ENCODE measurements around the gene SUSD5.

SUSD5 gene

GRCh38 chr3:33153782-33154181 lies 64.8 kb downstream of the SUSD5 start:
- in situ Hi-C loops (cut with MboI; ENCODE audit: low sequenced_read_pairs), result no loop called here

- in situ Hi-C loops (cut with MboI; ENCODE audit: low sequenced_read_pairs), result no loop called here
Measured at GRCh38 chr3:33152363-33153360, 65.9 kb downstream of the SUSD5 start.

GRCh38 chr3:33149342-33149741 lies 69.3 kb downstream of the SUSD5 start:
- in situ Hi-C loops (cut with MboI; ENCODE audit: low sequenced_read_pairs), result loop anchor here (25.0 kb wide), 1 partner anchor 638 kb away; the partner anchor contains the start of gene PDCD6IP

GRCh38 chr3:33146791-33147445 lies 71.7 kb downstream of the SUSD5 start:
- in situ Hi-C loops (cut with MboI; ENCODE audit: low sequenced_read_pairs), result loop anchor here (25.0 kb wide), 1 partner anchor 640 kb away; the partner anchor contains the start of gene PDCD6IP

GRCh38 chr3:33145901-33146580 lies 72.6 kb downstream of the SUSD5 start:
- in situ Hi-C loops (cut with MboI; ENCODE audit: low sequenced_read_pairs), result loop anchor here (25.0 kb wide), 1 partner anchor 641 kb away; the partner anchor contains the start of gene PDCD6IP

- in situ Hi-C loops (cut with MboI; ENCODE audit: low sequenced_read_pairs), result loop anchor here (25.0 kb wide), 1 partner anchor 642 kb away; the partner anchor contains the start of gene PDCD6IP
Measured at GRCh38 chr3:33145221-33145900, 73.2 kb downstream of the SUSD5 start.

- in situ Hi-C loops (cut with MboI; ENCODE audit: low sequenced_read_pairs), result loop anchor here (25.0 kb wide), 1 partner anchor 643 kb away; the partner anchor contains the start of gene PDCD6IP
Measured at GRCh38 chr3:33144433-33144832, 74.2 kb downstream of the SUSD5 start.

- in situ Hi-C loops (cut with MboI; ENCODE audit: low sequenced_read_pairs), result loop anchor here (25.0 kb wide), 1 partner anchor 646 kb away; the partner anchor contains the start of gene PDCD6IP
Measured at GRCh38 chr3:33141006-33141405, 77.6 kb downstream of the SUSD5 start.

- in situ Hi-C loops (cut with MboI; ENCODE audit: low sequenced_read_pairs), result loop anchor here (25.0 kb wide), 1 partner anchor 647 kb away; the partner anchor contains the start of gene PDCD6IP
Measured at GRCh38 chr3:33139996-33140395, 78.6 kb downstream of the SUSD5 start.

- in situ Hi-C loops (cut with MboI; ENCODE audit: low sequenced_read_pairs), result loop anchor here (25.0 kb wide), 1 partner anchor 648 kb away; the partner anchor contains the start of gene PDCD6IP
Measured at GRCh38 chr3:33139006-33139623, 79.5 kb downstream of the SUSD5 start.

GRCh38 chr3:33137691-33138090 lies 80.9 kb downstream of the SUSD5 start:
- in situ Hi-C loops (cut with MboI; ENCODE audit: low sequenced_read_pairs), result loop anchor here (25.0 kb wide), 1 partner anchor 650 kb away; the partner anchor contains the start of gene PDCD6IP

GRCh38 chr3:33134026-33134625 lies 84.5 kb downstream of the SUSD5 start:
- in situ Hi-C loops (cut with MboI; ENCODE audit: low sequenced_read_pairs), result loop anchor here (25.0 kb wide), 1 partner anchor 653 kb away; the partner anchor contains the start of gene PDCD6IP

GRCh38 chr3:33132019-33132360 lies 86.6 kb downstream of the SUSD5 start:
- in situ Hi-C loops (cut with MboI; ENCODE audit: low sequenced_read_pairs), result loop anchor here (25.0 kb wide), 1 partner anchor 655 kb away; the partner anchor contains the start of gene PDCD6IP

GRCh38 chr3:33131331-33132018 lies 87.1 kb downstream of the SUSD5 start:
- in situ Hi-C loops (cut with MboI; ENCODE audit: low sequenced_read_pairs), result loop anchor here (25.0 kb wide), 1 partner anchor 656 kb away; the partner anchor contains the start of gene PDCD6IP

GRCh38 chr3:33130144-33130543 lies 88.5 kb downstream of the SUSD5 start:
- in situ Hi-C loops (cut with MboI; ENCODE audit: low sequenced_read_pairs), result loop anchor here (25.0 kb wide), 1 partner anchor 657 kb away; the partner anchor contains the start of gene PDCD6IP

- in situ Hi-C loops (cut with MboI; ENCODE audit: low sequenced_read_pairs), result loop anchor here (25.0 kb wide), 1 partner anchor 659 kb away; the partner anchor contains the start of gene PDCD6IP
Measured at GRCh38 chr3:33128706-33129105, 89.9 kb downstream of the SUSD5 start.

GRCh38 chr3:33125840-33126239 lies 92.8 kb downstream of the SUSD5 start:
- in situ Hi-C loops (cut with MboI; ENCODE audit: low sequenced_read_pairs), result loop anchor here (25.0 kb wide), 1 partner anchor 661 kb away; the partner anchor contains the start of gene PDCD6IP

GRCh38 chr3:33124638-33125037 lies 94.0 kb downstream of the SUSD5 start:
- in situ Hi-C loops (cut with MboI; ENCODE audit: low sequenced_read_pairs), result loop anchor here (25.0 kb wide), 1 partner anchor 663 kb away; the partner anchor contains the start of gene PDCD6IP

Measured in HL-60/S4 (cell line).